ENCODE results near the gene ASAP2.

The ASAP2 gene

DNA sequence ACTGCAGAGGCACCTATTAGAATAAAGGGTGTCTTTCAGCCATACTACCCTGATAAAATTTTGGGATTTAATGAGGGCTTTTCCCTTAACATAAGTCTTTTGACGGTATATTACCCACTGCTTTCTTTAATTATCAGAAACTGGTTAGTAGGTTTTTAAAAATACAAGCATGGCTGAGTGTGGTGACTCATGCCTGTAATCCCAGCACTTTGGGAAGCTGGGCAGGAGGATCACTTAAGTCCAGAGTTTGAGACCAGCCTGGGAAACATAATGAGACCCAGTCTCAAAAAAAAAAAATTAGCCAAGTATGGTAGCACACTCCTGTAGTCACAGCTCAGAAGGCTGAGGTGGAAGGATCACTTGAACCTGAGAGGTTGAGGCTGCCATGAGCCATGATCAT is 232.9 kb downstream of the ASAP2 start:
- no peaks in the 10 kb centered on the region for H3K27me3 ChIP-seq (ENCODE audit: insufficient read depth, low read depth)
- H3K4me3 ChIP-seq (IDR thresholded peaks at IDR 0.05; ENCODE audit: insufficient read depth, low read depth, low read length) = no peak overlapping the region
- no peak overlapping the region for H3K4me2 ChIP-seq
- no peak overlapping the region for H2AFZ ChIP-seq (ENCODE audit: low read depth)
- H4K20me1 ChIP-seq (ENCODE audit: insufficient read depth) = no peaks in the 10 kb centered on the region
- H3K36me3 ChIP-seq (ENCODE audit: insufficient read depth) = peaks cover 9% of the 10 kb centered on the region; the same call in 1 of the 2 replicates
- TF ChIP-seq, protein P1, sequence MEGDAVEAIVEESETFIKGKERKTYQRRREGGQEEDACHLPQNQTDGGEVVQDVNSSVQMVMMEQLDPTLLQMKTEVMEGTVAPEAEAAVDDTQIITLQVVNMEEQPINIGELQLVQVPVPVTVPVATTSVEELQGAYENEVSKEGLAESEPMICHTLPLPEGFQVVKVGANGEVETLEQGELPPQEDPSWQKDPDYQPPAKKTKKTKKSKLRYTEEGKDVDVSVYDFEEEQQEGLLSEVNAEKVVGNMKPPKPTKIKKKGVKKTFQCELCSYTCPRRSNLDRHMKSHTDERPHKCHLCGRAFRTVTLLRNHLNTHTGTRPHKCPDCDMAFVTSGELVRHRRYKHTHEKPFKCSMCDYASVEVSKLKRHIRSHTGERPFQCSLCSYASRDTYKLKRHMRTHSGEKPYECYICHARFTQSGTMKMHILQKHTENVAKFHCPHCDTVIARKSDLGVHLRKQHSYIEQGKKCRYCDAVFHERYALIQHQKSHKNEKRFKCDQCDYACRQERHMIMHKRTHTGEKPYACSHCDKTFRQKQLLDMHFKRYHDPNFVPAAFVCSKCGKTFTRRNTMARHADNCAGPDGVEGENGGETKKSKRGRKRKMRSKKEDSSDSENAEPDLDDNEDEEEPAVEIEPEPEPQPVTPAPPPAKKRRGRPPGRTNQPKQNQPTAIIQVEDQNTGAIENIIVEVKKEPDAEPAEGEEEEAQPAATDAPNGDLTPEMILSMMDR (conservative IDR thresholded peaks at IDR 0.05; ENCODE audit: low read depth, low read length) = no peak
- H3K79me2 ChIP-seq (ENCODE audit: insufficient read depth, low read depth) = no peaks in the 10 kb centered on the region
- H3K9ac ChIP-seq = no peak overlapping the region
- peaks cover 1% of the 10 kb centered on the region for H3K4me1 ChIP-seq (ENCODE audit: low read depth, poor library complexity, severe bottlenecking)
- H3K27ac ChIP-seq = no peak overlapping the region

GRCh38 chr2:9440058-9440727 is 233.6 kb downstream of the ASAP2 start:
- TF ChIP-seq, protein P1 (conservative IDR thresholded peaks at IDR 0.05; ENCODE audit: low read depth, low read length) = no peak
- Histone ChIP-seq H2AFZ (ENCODE audit: low read depth) (no peak overlapping the region), H3K27ac (no peak overlapping the region), H3K4me3 (IDR thresholded peaks at IDR 0.05; ENCODE audit: insufficient read depth, low read depth, low read length) (no peak overlapping the region), H3K79me2 (ENCODE audit: insufficient read depth, low read depth) (no peaks in the 10 kb centered on the region), H3K4me2 (no peak overlapping the region), H4K20me1 (ENCODE audit: insufficient read depth) (no peaks in the 10 kb centered on the region), H3K4me1 (ENCODE audit: low read depth, poor library complexity, severe bottlenecking) (no peaks in the 10 kb centered on the region), H3K27me3 (ENCODE audit: insufficient read depth, low read depth) (no peaks in the 10 kb centered on the region), H3K9ac (no peak overlapping the region), H3K36me3 (ENCODE audit: insufficient read depth) (peaks cover 9% of the 10 kb centered on the region; the same call in 1 of the 2 replicates)

- Histone ChIP-seq H3K36me3 (ENCODE audit: insufficient read depth) (peaks cover 7% of the 10 kb centered on the region; the same call in 1 of the 2 replicates), H4K20me1 (ENCODE audit: insufficient read depth) (no peaks in the 10 kb centered on the region), H3K79me2 (ENCODE audit: insufficient read depth, low read depth) (no peaks in the 10 kb centered on the region), H3K4me3 (IDR thresholded peaks at IDR 0.05; ENCODE audit: insufficient read depth, low read depth, low read length) (no peak overlapping the region), H3K4me2 (no peak overlapping the region), H3K4me1 (ENCODE audit: low read depth, poor library complexity, severe bottlenecking) (no peaks in the 10 kb centered on the region), H3K9ac (no peak overlapping the region), H3K27me3 (ENCODE audit: insufficient read depth, low read depth) (no peaks in the 10 kb centered on the region), H3K27ac (no peak overlapping the region), H2AFZ (ENCODE audit: low read depth) (no peak overlapping the region)
- TF ChIP-seq, protein P1 (conservative IDR thresholded peaks at IDR 0.05; ENCODE audit: low read depth, low read length) = no peak
These were observed 234.9 kb downstream of the ASAP2 start for GRCh38 chr2:9441556-9441955.

DNA sequence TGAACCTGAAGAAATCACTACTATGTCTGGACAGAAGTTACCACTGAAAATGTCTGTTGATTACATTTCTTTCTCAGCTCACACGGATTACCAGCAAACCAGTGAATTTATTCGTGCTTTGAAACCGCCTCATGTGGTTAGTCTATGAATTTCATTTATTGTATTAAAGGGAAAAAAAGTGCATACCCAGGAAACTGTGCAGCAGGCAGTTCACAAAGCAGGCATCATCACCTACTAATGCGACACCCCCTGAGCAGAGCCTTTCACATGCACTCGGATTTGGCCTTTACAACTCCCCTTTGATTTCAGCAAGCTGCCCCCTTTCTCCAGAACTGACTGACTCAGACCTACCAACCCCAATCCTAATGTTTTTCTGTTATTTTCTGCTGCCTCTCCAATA is 236.9 kb downstream of the ASAP2 start:
- Histone ChIP-seq H3K4me2 (no peak overlapping the region), H3K79me2 (ENCODE audit: insufficient read depth, low read depth) (no peaks in the 10 kb centered on the region), H2AFZ (ENCODE audit: low read depth) (no peak overlapping the region), H3K36me3 (ENCODE audit: insufficient read depth) (peaks cover 3% of the 10 kb centered on the region; the same call in 1 of the 2 replicates), H3K27me3 (ENCODE audit: insufficient read depth, low read depth) (no peaks in the 10 kb centered on the region), H3K4me1 (ENCODE audit: low read depth, poor library complexity, severe bottlenecking) (no peaks in the 10 kb centered on the region), H4K20me1 (ENCODE audit: insufficient read depth) (no peaks in the 10 kb centered on the region), H3K4me3 (IDR thresholded peaks at IDR 0.05; ENCODE audit: insufficient read depth, low read depth, low read length) (no peak overlapping the region), H3K27ac (no peak overlapping the region), H3K9ac (no peak overlapping the region)
- TF ChIP-seq, protein P1 (conservative IDR thresholded peaks at IDR 0.05; ENCODE audit: low read depth, low read length) = no peak

Measured in KMS-11 (cell line).